Stimulated activated CD8-positive, alpha-beta memory T cell treated with anti-CD3 and anti-CD28 coated beads, Interleukin-15, amount 100 ng/mL, for 1 hour (primary cell): Measurements from ENCODE around the gene LTN1.
A peak's percentile ranks its signal among the peaks of the same experiment; 100 is the strongest.

ENCODE experiments used
- DNase-seq: peaks from one replicate; pipeline ENCODE4 v3.0.0-alpha.2; 2020; ENCODE audit warnings: low read depth

LTN1 gene

GRCh38 chr21:28928578-28929420 lies 63.9 kb downstream of the LTN1 start:
- DNase-seq: no peak

GRCh38 chr21:28927130-28927529 lies 65.5 kb downstream of the LTN1 start:
- no peak for DNase-seq

DNA sequence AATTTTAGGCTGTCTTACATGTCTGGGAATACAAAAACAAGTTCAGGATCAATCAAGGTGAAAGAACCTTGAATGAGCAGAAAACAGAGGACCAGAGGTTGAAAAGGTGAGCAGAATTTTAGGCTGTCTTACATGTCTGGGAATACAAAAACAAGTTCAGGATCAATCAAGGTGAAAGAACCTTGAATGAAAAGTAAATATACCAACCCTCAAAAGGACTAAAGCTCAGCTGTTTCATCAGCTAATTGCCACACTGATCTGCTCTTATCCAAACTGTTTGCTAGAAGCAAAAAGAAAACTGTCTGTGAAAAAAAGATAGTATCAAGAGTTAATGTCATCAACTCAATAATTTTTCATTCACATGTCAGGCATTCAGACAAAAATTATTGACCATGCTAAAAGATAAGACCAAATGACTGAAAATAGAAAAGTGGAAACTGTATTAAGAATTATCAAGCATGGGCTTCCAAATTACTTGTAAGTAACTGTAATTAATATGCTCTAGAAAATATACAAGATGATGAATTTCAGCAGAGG lies 69.2 kb downstream of the LTN1 start:
- DNase-seq: no peak

GRCh38 chr21:28922368-28922767 lies 70.3 kb downstream of the LTN1 start:
- DNase-seq: no peak

DNA sequence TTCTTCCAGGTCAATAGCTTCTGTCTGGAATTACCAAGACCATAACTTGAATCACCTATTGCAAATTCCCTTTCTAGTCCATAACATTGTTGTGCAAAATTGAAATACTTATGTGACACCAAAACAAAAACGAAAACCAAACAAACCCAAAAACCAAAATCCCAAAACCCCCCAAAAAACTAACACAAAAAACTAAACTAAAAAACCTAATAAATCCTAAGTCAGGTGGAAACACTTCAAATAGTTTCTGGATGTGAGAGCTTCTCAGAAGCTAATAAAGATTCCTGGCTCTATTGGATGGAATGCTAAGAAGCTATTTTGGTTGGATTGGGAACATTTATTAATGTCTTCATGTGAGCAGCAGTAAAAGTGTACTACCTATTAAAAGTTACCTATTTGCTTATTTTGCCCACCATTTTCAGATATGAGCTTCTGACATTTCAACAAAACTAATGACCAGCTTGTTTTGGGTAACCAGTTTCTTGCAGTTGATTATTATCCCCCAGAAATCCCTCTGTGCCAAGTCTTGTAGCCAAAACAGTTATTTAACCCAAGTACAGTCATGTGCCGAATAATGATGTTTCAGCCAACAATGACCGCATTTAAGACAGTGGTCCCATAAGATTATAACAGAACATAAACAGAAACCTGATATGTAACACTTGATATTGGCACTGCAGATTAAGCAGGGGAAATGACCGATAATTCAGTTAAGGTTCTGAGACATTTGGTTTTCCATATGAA lies 76.4 kb downstream of the LTN1 start:
- no peak for DNase-seq

- no peak for DNase-seq
These were observed 79.6 kb downstream of the LTN1 start for GRCh38 chr21:28913071-28913470.

GRCh38 chr21:28910280-28910887 lies 82.3 kb downstream of the LTN1 start:
- DNase-seq: no peak

DNA sequence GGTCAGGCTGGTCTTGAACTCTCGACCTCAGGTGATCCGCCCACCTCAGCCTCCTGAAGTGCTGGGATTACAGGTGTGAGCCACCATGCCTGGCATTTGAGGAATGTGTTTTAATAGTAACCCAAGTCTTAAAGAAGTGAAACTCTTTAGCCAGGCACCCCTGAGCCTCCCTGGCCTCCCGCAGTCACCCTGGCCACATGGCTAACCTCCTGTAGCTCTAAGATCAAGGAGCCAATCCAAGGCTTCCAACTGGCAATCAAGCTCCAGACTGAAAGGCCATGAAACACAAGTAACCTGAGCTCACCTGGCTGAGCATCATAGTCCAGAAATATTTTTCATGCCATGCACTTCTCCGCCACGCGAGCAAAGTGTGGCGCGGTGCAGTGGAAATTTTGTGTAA lies 84.3 kb downstream of the LTN1 start:
- no peak for DNase-seq

DNA sequence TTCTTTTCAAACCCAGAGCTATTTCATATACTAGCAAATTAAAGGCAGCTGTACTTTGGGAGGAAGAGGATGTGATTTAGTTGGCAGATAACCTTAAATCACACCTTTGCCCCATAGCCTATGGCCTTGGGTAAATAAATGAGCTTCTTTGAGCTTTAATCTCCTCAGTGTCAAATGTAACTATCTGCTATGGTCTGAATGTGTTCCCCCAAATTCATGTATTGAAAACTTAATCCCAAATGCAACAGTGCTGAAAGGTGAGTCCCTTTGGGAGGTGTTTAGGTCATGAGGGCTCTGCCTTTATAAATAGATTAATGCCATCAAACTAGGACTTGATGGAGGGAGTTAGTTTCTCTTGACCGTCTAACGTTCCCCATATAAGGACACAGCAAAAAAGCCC lies 85.8 kb downstream of the LTN1 start:
- no peak for DNase-seq

DNA sequence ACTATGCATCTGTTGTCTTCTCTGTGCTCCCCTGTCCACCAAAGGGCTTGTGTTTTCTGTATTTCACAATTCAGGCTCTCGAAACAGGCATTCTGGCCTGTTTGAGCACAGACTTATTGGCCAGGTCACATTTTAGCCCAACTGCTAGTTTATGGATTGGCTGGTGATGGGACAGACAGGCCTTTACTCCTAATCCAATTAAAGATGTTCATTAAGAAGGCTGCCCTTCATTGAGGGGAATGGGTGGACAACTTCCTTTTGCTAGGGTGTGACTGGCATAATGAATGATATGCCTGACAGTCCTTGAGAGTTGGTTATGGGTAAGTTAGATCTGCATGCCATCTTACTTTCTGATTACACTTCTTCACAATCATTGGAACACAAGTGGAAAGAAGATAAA lies 86.4 kb downstream of the LTN1 start:
- no peak for DNase-seq

DNA sequence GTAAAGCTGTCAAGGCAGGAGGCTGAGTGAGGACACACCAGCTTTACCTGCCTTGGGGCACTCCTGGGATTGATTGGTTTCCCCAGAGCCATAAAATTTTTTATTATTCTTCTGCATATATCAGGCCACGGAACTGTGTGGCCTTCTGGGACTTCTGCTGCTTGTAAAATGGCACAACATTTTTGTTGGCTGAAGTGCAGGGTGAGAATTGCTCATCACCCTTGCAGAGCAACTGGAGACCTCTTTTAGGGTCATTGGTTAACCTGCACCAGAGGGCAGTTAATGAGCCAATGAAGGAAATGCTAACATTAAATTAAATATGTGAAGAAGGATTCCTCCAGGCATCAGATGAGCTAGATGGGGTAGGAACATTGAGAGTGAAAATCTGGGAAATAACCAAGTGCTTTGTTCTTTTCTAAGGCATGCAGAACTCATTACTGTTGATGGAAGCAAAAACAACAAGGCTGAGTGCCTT lies 87.7 kb downstream of the LTN1 start:
- no peak for DNase-seq

- DNase-seq: no peak
These were observed 89.2 kb downstream of the LTN1 start for GRCh38 chr21:28903448-28903847.

GRCh38 chr21:28900481-28900880 lies 92.2 kb downstream of the LTN1 start:
- DNase-seq: no peak

- no peak for DNase-seq
These were observed 92.9 kb downstream of the LTN1 start for GRCh38 chr21:28899744-28900143.

GRCh38 chr21:28899220-28899619 lies 93.5 kb downstream of the LTN1 start:
- no peak for DNase-seq

DNA sequence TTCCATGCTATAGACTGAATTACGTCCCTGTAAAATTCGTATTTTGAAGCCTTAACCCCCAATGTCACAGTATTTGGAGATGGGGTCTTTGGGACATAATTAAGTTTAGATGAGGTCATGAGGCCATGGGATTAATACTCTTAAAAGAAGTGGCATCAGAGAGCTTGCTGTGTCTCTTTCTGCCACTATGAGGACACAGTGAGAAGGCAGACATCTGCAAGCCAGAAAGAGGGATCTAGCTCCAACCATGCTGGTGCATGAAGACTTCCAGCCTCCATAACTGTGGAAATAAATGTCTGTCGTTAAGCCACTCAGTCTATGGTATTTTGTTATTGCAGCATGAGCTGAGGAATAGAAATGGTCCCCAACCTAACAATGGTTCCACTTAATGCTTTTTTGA lies 99.0 kb downstream of the LTN1 start:
- DNase-seq: no peak

GRCh38 chr21:28892199-28893111 lies 100.2 kb downstream of the LTN1 start:
- DNase-seq: no peak

- DNase-seq: no peak
These were observed 106.9 kb downstream of the LTN1 start for GRCh38 chr21:28885853-28886177.

- peak; percentile 81 for DNase-seq
These were observed 107.5 kb downstream of the LTN1 start for GRCh38 chr21:28884976-28885852.

- no peak for DNase-seq
These were observed 108.2 kb downstream of the LTN1 start for GRCh38 chr21:28884481-28884880.

- no peak for DNase-seq
These were observed 108.7 kb downstream of the LTN1 start for GRCh38 chr21:28883931-28884330.
